ENCODE results near the gene SPINDOC.

Gene SPINDOC

GRCh38 chr11:63775191-63775590 lies 38.1 kb upstream of the SPINDOC start:
- no peak overlapping the region for H3K4me3 ChIP-seq (replicated peaks; ENCODE audit: low read depth, low read length)
- no peak for TF ChIP-seq CTCF (IDR thresholded peaks at IDR 0.05; ENCODE audit: low read depth, low read length, missing control alignments)
- DNase-seq (ENCODE audit: extremely low read depth, low read depth) = no peak

DNA sequence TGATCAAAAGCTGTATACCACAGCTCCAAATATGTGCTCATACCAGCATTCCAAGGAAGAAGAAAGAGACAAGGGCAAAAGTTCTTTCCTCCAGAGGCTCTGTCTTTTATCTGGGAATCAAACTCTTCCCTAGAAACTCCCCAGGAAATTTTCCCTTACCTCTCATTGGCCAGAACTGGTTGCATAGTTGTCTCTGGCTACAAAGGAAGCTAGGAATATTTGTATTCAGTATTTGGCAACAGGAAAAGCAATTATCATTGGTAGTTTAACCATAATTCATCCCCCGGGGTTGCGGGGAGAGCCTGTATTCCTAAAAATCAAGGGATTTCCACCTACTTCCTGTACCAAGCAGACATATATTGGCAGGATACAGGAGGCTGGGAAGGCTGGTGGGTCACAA lies 34.2 kb upstream of the SPINDOC start:
- no peak for DNase-seq (ENCODE audit: extremely low read depth, low read depth)

DNA sequence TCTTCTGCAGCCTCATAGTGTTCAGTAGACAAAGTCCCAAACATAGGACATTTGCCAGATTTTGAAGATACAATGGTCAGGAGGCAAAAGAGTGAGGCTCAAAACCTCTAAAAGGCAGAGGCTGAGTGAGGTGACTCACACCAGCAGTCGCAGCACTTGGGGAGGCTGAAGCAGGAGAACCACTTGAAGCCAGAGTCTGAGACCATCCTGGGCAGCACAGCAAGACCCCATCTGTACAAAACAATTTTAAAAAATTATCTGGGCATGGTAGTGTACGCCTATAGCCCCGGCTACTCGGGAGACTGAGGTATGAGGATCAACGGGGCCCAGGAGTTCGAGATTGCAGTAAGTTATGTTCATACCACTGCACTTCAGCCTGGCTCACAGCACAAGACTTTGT lies 30.5 kb upstream of the SPINDOC start:
- no peak for DNase-seq (ENCODE audit: extremely low read depth, low read depth)
- H3K4me3 ChIP-seq (replicated peaks; ENCODE audit: low read depth, low read length) = no peak overlapping the region
- TF ChIP-seq CTCF (IDR thresholded peaks at IDR 0.05; ENCODE audit: low read depth, low read length, missing control alignments) = no peak

More for the DNA sequence above, 34.2 kb upstream of the SPINDOC start:
- H3K4me3 ChIP-seq (replicated peaks; ENCODE audit: low read depth, low read length) = no peak overlapping the region
- no peak for TF ChIP-seq CTCF (IDR thresholded peaks at IDR 0.05; ENCODE audit: low read depth, low read length, missing control alignments)

DNA sequence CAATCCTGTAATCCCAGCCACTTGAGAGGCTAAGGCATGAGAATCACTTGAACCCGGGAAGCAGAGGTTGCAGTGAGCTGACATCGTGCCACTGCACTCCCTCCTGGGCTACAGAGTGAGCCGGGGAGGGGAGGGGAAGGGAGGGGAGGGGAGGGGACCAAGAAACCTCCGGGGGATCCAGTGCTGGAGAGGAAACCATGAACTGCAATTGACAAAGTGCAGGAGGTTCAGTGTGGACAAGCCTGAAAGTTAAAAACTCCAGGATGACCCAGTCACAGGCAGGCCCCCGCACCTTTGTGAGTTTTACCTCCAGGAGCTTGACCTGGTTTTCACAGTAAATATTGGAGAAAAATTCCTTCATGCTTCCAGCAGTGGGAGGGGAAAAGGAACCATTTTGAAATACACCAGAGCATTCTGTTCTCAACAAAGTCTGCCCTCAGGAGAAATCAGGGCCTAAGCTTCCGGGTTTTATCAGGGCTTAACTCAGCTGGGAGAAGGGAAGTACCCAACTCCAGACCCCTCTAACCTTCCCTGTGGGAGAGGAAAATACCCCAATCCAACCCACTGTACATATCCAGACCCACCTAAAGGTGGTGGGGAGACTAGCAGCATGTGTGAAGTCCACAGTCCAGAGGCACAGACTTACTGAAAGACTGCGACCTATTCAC lies 29.2 kb upstream of the SPINDOC start:
- no peak overlapping the region for H3K4me3 ChIP-seq (replicated peaks; ENCODE audit: low read depth, low read length)
- no peak for DNase-seq (ENCODE audit: extremely low read depth, low read depth)
- TF ChIP-seq CTCF (IDR thresholded peaks at IDR 0.05; ENCODE audit: low read depth, low read length, missing control alignments) = no peak

GRCh38 chr11:63785823-63786222 lies 27.4 kb upstream of the SPINDOC start:
- no peak for DNase-seq (ENCODE audit: extremely low read depth, low read depth)

DNA sequence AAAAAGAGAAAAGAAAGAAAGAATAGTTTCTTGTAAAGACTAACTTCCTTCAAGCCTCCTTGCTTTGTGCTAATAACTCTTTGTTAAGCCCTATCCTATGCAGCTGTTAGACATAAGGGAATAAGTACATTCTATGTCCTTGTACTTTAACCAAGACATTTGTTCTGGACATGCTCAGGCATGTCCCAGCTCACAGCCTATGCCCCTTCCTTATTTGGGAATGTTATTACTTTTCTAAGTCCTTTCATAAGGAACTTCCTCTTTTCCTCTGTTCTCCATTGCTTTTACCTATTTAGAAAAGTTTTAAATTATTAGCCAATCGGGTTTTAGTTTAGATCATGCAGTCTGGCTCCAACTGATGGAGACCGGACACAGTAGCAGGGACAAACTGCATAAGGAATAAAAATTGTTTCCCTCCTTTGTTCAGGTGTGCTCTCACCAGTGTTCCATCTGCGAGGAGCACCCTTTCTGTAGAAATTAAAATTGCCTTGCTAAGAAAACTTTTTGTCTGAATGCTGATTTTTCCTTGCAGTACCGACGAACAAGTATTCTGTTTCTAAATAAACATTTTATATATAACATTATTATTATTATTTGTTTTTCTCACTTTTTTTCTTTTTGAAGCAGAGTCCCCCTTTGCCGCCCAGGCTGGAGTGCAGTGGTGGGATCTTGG lies 21.6 kb upstream of the SPINDOC start:
- no peak overlapping the region for H3K4me3 ChIP-seq (replicated peaks; ENCODE audit: low read depth, low read length)
- no peak for DNase-seq (ENCODE audit: extremely low read depth, low read depth)
- TF ChIP-seq CTCF (IDR thresholded peaks at IDR 0.05; ENCODE audit: low read depth, low read length, missing control alignments) = no peak

More at GRCh38 chr11:63785823-63786222, 27.4 kb upstream of the SPINDOC start:
- TF ChIP-seq CTCF (IDR thresholded peaks at IDR 0.05; ENCODE audit: low read depth, low read length, missing control alignments) = no peak
- no peak overlapping the region for H3K4me3 ChIP-seq (replicated peaks; ENCODE audit: low read depth, low read length)
